Measurements from ENCODE around the gene LONP2. TPM values are rescaled to one million over a fixed set of nuclear protein-coding genes. Genes with fewer than 3 reads are reported as not detected.

LONP2 gene
- total and polyA plus RNA-seq, 2 experiments from 2014 or later = 12.4 to 25.2 TPM

GRCh38 chr16:48365025-48365600 is 121.0 kb downstream of the LONP2 start:
- peak overlapping the region; percentile 77 for H3K4me2 ChIP-seq
- peaks cover 30% of the 10 kb centered on the region for H3K4me1 ChIP-seq (ENCODE audit: insufficient read depth)
- peaks cover 7% of the 10 kb centered on the region; the same call in 1 of the 2 replicates for H3F3A ChIP-seq (replicated peaks; ENCODE audit: low read depth)
- no peak overlapping the region for H2AFZ ChIP-seq
- H3K36me3 ChIP-seq (ENCODE audit: insufficient read depth) = no peaks in the 10 kb centered on the region
- H4K20me1 ChIP-seq (replicated peaks; ENCODE audit: insufficient read depth) = peaks cover 33% of the 10 kb centered on the region
- H3K4me3 ChIP-seq = peak overlapping the region; percentile 62
- DNase-seq (ENCODE audit: low spot score) (no peak), ATAC-seq (peak; percentile 4)
- no peak for TF ChIP-seq ZNF114 (CRISPR knock-in tag; IDR thresholded peaks at IDR 0.05)
- no peak for TF ChIP-seq JUNB (IDR thresholded peaks at IDR 0.05; ENCODE audit: unreplicated experiment)
- no peak for TF ChIP-seq CREB1 (CRISPR knock-in tag; IDR thresholded peaks at IDR 0.05; ENCODE audit: low read depth)
- no peak for TF ChIP-seq NANOG (IDR thresholded peaks at IDR 0.05; ENCODE audit: borderline replicate concordance)
- TF ChIP-seq ETS1 (IDR thresholded peaks at IDR 0.05) = no peak
- no peak for TF ChIP-seq ZNF462 (CRISPR knock-in tag; IDR thresholded peaks at IDR 0.05)
- TF ChIP-seq CTCF (conservative IDR thresholded peaks at IDR 0.05; ENCODE audit: low read depth in 2 of 2) = no peak
- no peak for TF ChIP-seq EZH2 (IDR thresholded peaks at IDR 0.05; ENCODE audit: low read depth, unreplicated experiment)
- TF ChIP-seq POLR2AphosphoS5 (IDR thresholded peaks at IDR 0.05; ENCODE audit: low read depth) = no peak
- no peak for TF ChIP-seq REST (IDR thresholded peaks at IDR 0.05; ENCODE audit: unreplicated experiment)
- no peak for TF ChIP-seq ZNF331 (CRISPR knock-in tag; IDR thresholded peaks at IDR 0.05; ENCODE audit: low read depth)
- no peak for TF ChIP-seq EZH2phosphoT487 (IDR thresholded peaks at IDR 0.05; ENCODE audit: unreplicated experiment)
- TF ChIP-seq STAT1 (IDR thresholded peaks at IDR 0.05; ENCODE audit: unreplicated experiment) = no peak
- H3K79me2 ChIP-seq (replicated peaks; ENCODE audit: insufficient read depth) = peaks cover 97% of the 10 kb centered on the region
- peak overlapping the region; percentile 90 for H3K27ac Mint-ChIP-seq
- H3K27me3 ChIP-seq (ENCODE audit: insufficient read depth) = no peaks in the 10 kb centered on the region
- H3K9me3 Mint-ChIP-seq = no peaks in the 10 kb centered on the region
- H3K27me3 Mint-ChIP-seq (ENCODE audit: insufficient read depth, low read depth, poor library complexity) = peaks cover 2% of the 10 kb centered on the region
- H3K4me3 Mint-ChIP-seq = peak overlapping the region; percentile 74
- peak overlapping the region; percentile 93 for H3K27ac ChIP-seq (ENCODE audit: low read depth)
- peaks cover 51% of the 10 kb centered on the region for H3K4me1 Mint-ChIP-seq
- H3K9me2 ChIP-seq (ENCODE audit: insufficient read depth) = no peaks in the 10 kb centered on the region
- H3K36me3 Mint-ChIP-seq (ENCODE audit: low read depth) = peaks cover 16% of the 10 kb centered on the region

Data from GM23338 (cell line).